Keratinocyte (primary cell): ENCODE data around the gene KIF16B. TPM values are rescaled to one million over a fixed set of nuclear protein-coding genes. Genes with fewer than 3 reads are reported as not detected.
"Not testable (repeated sequence)": the region's sequence is repeated elsewhere in the genome, so short reads cannot be mapped to it uniquely, and the experiment has no call there.

ENCODE experiments used
- DNase-seq: peaks from one replicate; pipeline ENCODE4 v3.0.0-alpha.2; 2011; ENCODE audit warnings: low read depth, missing footprints, low spot score
- FAIRE-seq: peaks from 2 replicates; lab custom pipeline; 2011; peaks lifted over from hg19 to GRCh38; lab: Jason Lieb, UNC
- H2AFZ ChIP-seq: 2 replicates; pipeline ENCODE4 v1.6.0; 2012; ENCODE audit warnings: low read length, control low read depth, inconsistent platforms; ENCODE audit not compliant: control insufficient read depth
- H3K27ac ChIP-seq: 2 replicates; pipeline ENCODE4 v1.5.1; 2011; ENCODE audit warnings: low read length; ENCODE audit not compliant: control insufficient read depth, insufficient read depth
- H3K27me3 ChIP-seq: 3 replicates; pipeline ENCODE4 v1.6.0; 2011; ENCODE audit warnings: low read length; ENCODE audit not compliant: control insufficient read depth, insufficient read depth; ENCODE audit errors: extremely low read depth
- H3K36me3 ChIP-seq, 2 experiments: 2 replicates in 1 of 2; 3 replicates in 1 of 2; pipeline ENCODE4 v1.5.1; 2011; ENCODE audit warnings: low read length in 2 of 2, mild to moderate bottlenecking in 1 of 2; ENCODE audit not compliant: control insufficient read depth in 2 of 2, insufficient read depth in 2 of 2; ENCODE audit errors: extremely low read depth in 1 of 2
- H3K4me1 ChIP-seq: 3 replicates; pipeline ENCODE4 v1.5.1; 2011; ENCODE audit warnings: low read length; ENCODE audit not compliant: control insufficient read depth, insufficient read depth; ENCODE audit errors: extremely low read depth
- H3K4me2 ChIP-seq: 3 replicates; pipeline ENCODE4 v1.6.0; 2011; ENCODE audit warnings: low read depth, low read length; ENCODE audit not compliant: control insufficient read depth, insufficient read depth; ENCODE audit errors: extremely low read depth
- H3K4me3 ChIP-seq, 3 experiments: fragments of 200-600 bp in 1 of 3; sonication (generic) in 1 of 3; 2 replicates in 2 of 3; 3 replicates in 1 of 3; pipeline ENCODE4 v1.5.1; 2011 to 2016; ENCODE audit warnings: low read length in 3 of 3, mild to moderate bottlenecking in 3 of 3, control low read depth in 2 of 3, inconsistent platforms in 1 of 3, low read depth in 1 of 3, mixed read lengths in 1 of 3, mixed run types in 1 of 3, moderate library complexity in 1 of 3; ENCODE audit not compliant: control insufficient read depth in 2 of 3, insufficient read depth in 2 of 3; ENCODE audit errors: extremely low read depth in 1 of 3
- H3K79me2 ChIP-seq: 2 replicates; pipeline ENCODE4 v1.6.0; 2012; ENCODE audit warnings: low read length; ENCODE audit not compliant: control insufficient read depth, insufficient read depth
- H3K9ac ChIP-seq: 3 replicates; pipeline ENCODE4 v1.6.0; 2011; ENCODE audit warnings: low read length; ENCODE audit not compliant: control insufficient read depth, insufficient read depth; ENCODE audit errors: extremely low read depth
- H3K9me1 ChIP-seq: 3 replicates; pipeline ENCODE4 v1.6.0; 2011; ENCODE audit warnings: low read length; ENCODE audit not compliant: control insufficient read depth, insufficient read depth; ENCODE audit errors: extremely low read depth
- H3K9me3 ChIP-seq: 2 replicates; pipeline ENCODE4 v1.5.1; 2012; ENCODE audit warnings: low read depth, low read length; ENCODE audit not compliant: control insufficient read depth
- H4K20me1 ChIP-seq: 3 replicates; pipeline ENCODE4 v1.6.0; 2011; ENCODE audit warnings: low read length; ENCODE audit not compliant: control insufficient read depth, insufficient read depth; ENCODE audit errors: extremely low read depth
- CTCF ChIP-seq, 3 experiments: IDR thresholded peaks in 1 of 3; conservative IDR thresholded peaks in 1 of 3; optimal IDR thresholded peaks in 1 of 3; 2 replicates in 2 of 3; 3 replicates in 1 of 3; pipeline versions ENCODE3 to v1.5.1; 2011; ENCODE audit warnings: low read length in 3 of 3, mild to moderate bottlenecking in 3 of 3, moderate library complexity in 2 of 3, control low read depth in 1 of 3, inconsistent platforms in 1 of 3; ENCODE audit not compliant: insufficient read depth in 2 of 3; ENCODE audit errors: extremely low read depth in 1 of 3
- EZH2 ChIP-seq: IDR thresholded peaks from one replicate; pipeline ENCODE4 v1.6.1; 2012; ENCODE audit warnings: inconsistent platforms, mild to moderate bottlenecking, low read length, moderate library complexity
- dilution Hi-C: fragments of 300-500 bp; cut with MboI; formaldehyde crosslinking; loops from one replicate; pipeline ENCODE4 v1.7.0; 2020; ENCODE audit warnings: low sequenced_read_pairs; ENCODE audit not compliant: extremely low pct_ligation_motif_present
- polyA plus RNA-seq, 5 experiments: library from polyadenylated mRNA; depleted of rRNA in 3 of 5; stranded (reverse) in 3 of 5; stranded (forward) in 1 of 5; unstranded in 1 of 5; fragments of >200 nt; gene quantifications; 1 replicate in 1 of 5; 2 replicates in 3 of 5; 3 replicates in 1 of 5; pipeline versions ENCODE4 v1.2.1 to v1.2.3, GENCODE V29; 2011 to 2012; ENCODE audit warnings: missing spikeins in 2 of 5, low read depth in 1 of 5, low replicate concordance in 1 of 5

The KIF16B gene
- polyA plus RNA-seq, 1 donor (not counting 4 experiments of a cell fraction or from before 2014, with no cell fraction given), result 16.1 TPM

GRCh38 chr20:16569246-16570153, 3.7 kb downstream of the KIF16B start:
- dilution Hi-C loops, result no loop called here
- no peaks in the 10 kb centered on the region for H3K27me3 ChIP-seq

DNA sequence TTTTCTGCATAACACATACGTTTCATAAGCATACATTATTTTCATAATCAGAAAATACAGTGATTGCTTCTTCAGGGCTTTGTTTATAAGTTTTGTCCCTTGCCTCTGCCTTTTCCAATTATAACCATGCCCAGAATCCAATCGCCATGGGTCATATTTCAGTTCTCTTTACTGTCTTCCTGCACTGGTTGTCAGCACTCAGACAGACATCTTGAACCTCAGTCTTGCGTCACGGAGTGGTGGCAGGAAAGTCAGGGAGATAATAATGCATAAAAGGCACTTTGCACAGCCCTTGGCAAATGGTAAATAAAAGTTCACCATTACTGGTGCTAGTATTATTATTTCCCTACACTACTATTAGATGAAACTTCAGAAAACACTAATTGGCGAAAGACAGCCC, 7.2 kb downstream of the KIF16B start:
- H4K20me1 ChIP-seq, result peaks cover 4% of the 10 kb centered on the region
- no peak overlapping the region for H3K9ac ChIP-seq
- H3K27me3 ChIP-seq, result no peaks in the 10 kb centered on the region
- H3K9me3 ChIP-seq, result no peaks in the 10 kb centered on the region
- FAIRE-seq (no peak), DNase-seq (no peak)
- no peak overlapping the region for H3K4me3 ChIP-seq
- peaks cover 81% of the 10 kb centered on the region for H3K79me2 ChIP-seq
- H3K4me1 ChIP-seq, result peaks cover 9% of the 10 kb centered on the region
- dilution Hi-C loops, result no loop called here
- no peak overlapping the region for H3K4me2 ChIP-seq
- H3K27ac ChIP-seq, result no peak overlapping the region
- H3K9me1 ChIP-seq, result no peaks in the 10 kb centered on the region
- TF ChIP-seq CTCF (optimal IDR thresholded peaks at IDR 0.05 in 1 of 3, IDR thresholded peaks at IDR 0.05 in 1 of 3, conservative IDR thresholded peaks at IDR 0.05 in 1 of 3; ENCODE audit: extremely low read depth in 1 of 3, insufficient read depth in 2 of 3, low read length in 3 of 3) (no peak), EZH2 (no peak)
- H2AFZ ChIP-seq, result no peak overlapping the region
- H3K36me3 ChIP-seq, result no peaks in the 10 kb centered on the region

More at GRCh38 chr20:16569246-16570153, 3.7 kb downstream of the KIF16B start:
- Histone ChIP-seq H3K4me1 (peaks cover 15% of the 10 kb centered on the region), H3K79me2 (peaks cover 69% of the 10 kb centered on the region), H2AFZ (peak overlapping the region; percentile 23), H3K9ac (no peak overlapping the region), H3K36me3 (no peaks in the 10 kb centered on the region), H4K20me1 (no peaks in the 10 kb centered on the region), H3K27ac (peak overlapping the region; percentile 8), H3K9me3 (no peaks in the 10 kb centered on the region), H3K4me2 (peak overlapping the region; percentile 23), H3K9me1 (no peaks in the 10 kb centered on the region), H3K4me3 (no peak overlapping the region)
- DNase-seq (no peak), FAIRE-seq (no peak)
- TF ChIP-seq EZH2 (no peak), CTCF (optimal IDR thresholded peaks at IDR 0.05 in 1 of 3, IDR thresholded peaks at IDR 0.05 in 1 of 3, conservative IDR thresholded peaks at IDR 0.05 in 1 of 3; ENCODE audit: extremely low read depth in 1 of 3, insufficient read depth in 2 of 3, low read length in 3 of 3) (no peak)

- dilution Hi-C loops, DNase-seq, H3K4me2 ChIP-seq, H2AFZ ChIP-seq, H3K4me1 ChIP-seq, FAIRE-seq, H3K9me1 ChIP-seq, H3K4me3 ChIP-seq, H3K9ac ChIP-seq, H3K9me3 ChIP-seq, H3K36me3 ChIP-seq, H3K27ac ChIP-seq, H3K27me3 ChIP-seq, H4K20me1 ChIP-seq: not testable (repeated sequence)
- peaks cover 77% of the 10 kb centered on the region for H3K79me2 ChIP-seq
These were observed 9.2 kb downstream of the KIF16B start for GRCh38 chr20:16564079-16564478.
